ENCODE data around the gene SAMD10. TPM values are rescaled to one million over a fixed set of nuclear protein-coding genes. Genes with fewer than 3 reads are reported as not detected.

The SAMD10 gene
- total RNA-seq, 1 experiment from 2014 or later = 7.6 TPM

Small RNA genes lying within 50 kb of the gene (small RNA-seq; reads per million reads assigned to genes)
- gene MIR647 = not detected

Other genes with a start within 250 kb of the SAMD10 start
- 5.8 and 10.3 TPM in 2 replicates for gene LIME1, start 243.0 kb downstream of the SAMD10 start, total RNA-seq (2014; rRNA removed; shearing (Covaris generic))
- gene SLC2A4RG, start 239.9 kb downstream of the SAMD10 start, total RNA-seq (2014; rRNA removed; shearing (Covaris generic)) = 39.8 and 49.2 TPM in 2 replicates
- gene ZBTB46, start 148.4 kb downstream of the SAMD10 start, total RNA-seq (2014; rRNA removed; shearing (Covaris generic)) = 0.19 and 0.20 TPM in 2 replicates
- not detected in 2 replicates for gene ABHD16B, start 118.1 kb downstream of the SAMD10 start, total RNA-seq (2014; rRNA removed; shearing (Covaris generic))
- gene TPD52L2, start 114.4 kb downstream of the SAMD10 start, total RNA-seq (2014; rRNA removed; shearing (Covaris generic)) = 119 and 120 TPM in 2 replicates
- 51.4 and 60.0 TPM in 2 replicates for gene DNAJC5, start 84.5 kb downstream of the SAMD10 start, total RNA-seq (2014; rRNA removed; shearing (Covaris generic))
- 17.1 and 26.0 TPM in 2 replicates for gene UCKL1, start 23.2 kb downstream of the SAMD10 start, total RNA-seq (2014; rRNA removed; shearing (Covaris generic))
- 16.4 and 18.7 TPM in 2 replicates for gene ZNF512B, start 9.7 kb downstream of the SAMD10 start, total RNA-seq (2014; rRNA removed; shearing (Covaris generic))
- gene PRPF6, start 1.5 kb upstream of the SAMD10 start, total RNA-seq (2014; rRNA removed; shearing (Covaris generic)) = 60.8 and 66.3 TPM in 2 replicates
- gene C20orf204, start 56.5 kb upstream of the SAMD10 start, total RNA-seq (2014; rRNA removed; shearing (Covaris generic)) = 0.42 and 0.50 TPM in 2 replicates
- gene SOX18, start 70.0 kb upstream of the SAMD10 start, total RNA-seq (2014; rRNA removed; shearing (Covaris generic)) = 0.11 and 0.57 TPM in 2 replicates
- 13.4 and 16.7 TPM in 2 replicates for gene TCEA2, start 83.6 kb upstream of the SAMD10 start, total RNA-seq (2014; rRNA removed; shearing (Covaris generic))
- gene RGS19, start 99.9 kb upstream of the SAMD10 start, total RNA-seq (2014; rRNA removed; shearing (Covaris generic)) = 37.1 and 37.3 TPM in 2 replicates
- gene OPRL1, start 100.4 kb upstream of the SAMD10 start, total RNA-seq (2014; rRNA removed; shearing (Covaris generic)) = 0.33 and 0.43 TPM in 2 replicates
- 0.84 and 1.0 TPM in 2 replicates for gene LKAAEAR1, start 104.8 kb upstream of the SAMD10 start, total RNA-seq (2014; rRNA removed; shearing (Covaris generic))
- gene NPBWR2, start 127.9 kb upstream of the SAMD10 start, total RNA-seq (2014; rRNA removed; shearing (Covaris generic)) = not detected in 2 replicates
- gene MYT1, start 184.8 kb upstream of the SAMD10 start, total RNA-seq (2014; rRNA removed; shearing (Covaris generic)) = not detected in 2 replicates